Activated CD4-positive, alpha-beta T cell treated with anti-CD3 and anti-CD28 coated beads for 36 hours (primary cell): ENCODE results near the gene AGL. TPM values are rescaled to one million over a fixed set of nuclear protein-coding genes. Genes with fewer than 3 reads are reported as not detected.
"Not testable (repeated sequence)": the region's sequence is repeated elsewhere in the genome, so short reads cannot be mapped to it uniquely, and the experiment has no call there.

ENCODE experiments used
- ATAC-seq: fragments of 200-7000 bp; cut with Tn5 transposase; one replicate; pipeline ENCODE4 v1.10.0; 2021; ENCODE audit warnings: mild to moderate bottlenecking, moderate library complexity
- CTCF ChIA-PET: fragments of 350-600 bp; sonication (Branson Sonifier 250); formaldehyde crosslinking; loops from one replicate; lab custom pipeline; 2021; ENCODE audit warnings: antibody characterized with exemption; lab: Charles Lee
- POLR2A ChIA-PET: fragments of 350-600 bp; sonication (Branson Sonifier 250); formaldehyde crosslinking; loops from one replicate; lab custom pipeline; 2021; ENCODE audit warnings: antibody characterized with exemption, inconsistent platforms; lab: Charles Lee
- DNase-seq: peaks from one replicate; pipeline ENCODE4 v3.0.0-alpha.2; 2020
- H3K27ac Mint-ChIP-seq: one replicate; pipeline ENCODE4 v1.8.0; 2021; ENCODE audit warnings: mixed read lengths
- H3K27me3 Mint-ChIP-seq: one replicate; pipeline ENCODE4 v1.8.0; 2021; ENCODE audit warnings: mixed read lengths
- H3K36me3 Mint-ChIP-seq: one replicate; pipeline ENCODE4 v1.8.0; 2021; ENCODE audit warnings: low read depth, mixed read lengths
- H3K4me1 Mint-ChIP-seq: one replicate; pipeline ENCODE4 v1.8.0; 2021; ENCODE audit warnings: mixed read lengths
- H3K4me3 Mint-ChIP-seq: one replicate; pipeline ENCODE4 v1.8.0; 2021; ENCODE audit warnings: mild to moderate bottlenecking, moderate library complexity, mixed read lengths
- H3K9me3 Mint-ChIP-seq: one replicate; pipeline ENCODE4 v1.8.0; 2021; ENCODE audit warnings: low read depth, mixed read lengths
- intact Hi-C, 2 experiments: fragments of 100-400 bp; cut with DNase I in 1 of 2; cut with micrococcal nuclease in 1 of 2; formaldehyde crosslinking; loops; one replicate each; pipeline versions ENCODE4 v1.14.2 to v1.15.1; 2022 to 2024; cut with DNase I, micrococcal nuclease
- total RNA-seq, 2 experiments: library from RNA; stranded (reverse); gene quantifications; one replicate each; pipeline ENCODE4 v1.2.3, GENCODE V29; 2021

Gene AGL
- total RNA-seq, 2 experiments from 2014 or later: 14.6 to 18.3 TPM

GRCh38 chr1:99886841-99887240 is 36.7 kb downstream of the AGL start:
- Mint-ChIP-seq H3K27ac (no peak overlapping the region), H3K4me3 (no peak overlapping the region), H3K36me3 (peaks cover 18% of the 10 kb centered on the region), H3K4me1 (no peaks in the 10 kb centered on the region), H3K27me3 (no peaks in the 10 kb centered on the region), H3K9me3 (no peaks in the 10 kb centered on the region)
- intact Hi-C loops: no loop called here
- CTCF ChIA-PET: interaction anchor here (0.7 to 1.0 kb wide), 4 partner anchors 45 to 420 kb away, joined by 3 to 7 read pairs (median 4); no protein-coding TSS in a partner anchor
- DNase-seq: no peak
- POLR2A ChIA-PET: no interaction called here
- ATAC-seq: no peak

GRCh38 chr1:99887890-99888289 is 37.7 kb downstream of the AGL start:
- intact Hi-C loops: no loop called here
- DNase-seq (no peak), ATAC-seq (no peak)
- Mint-ChIP-seq H3K9me3 (no peaks in the 10 kb centered on the region), H3K27ac (no peak overlapping the region), H3K4me1 (no peaks in the 10 kb centered on the region), H3K27me3 (no peaks in the 10 kb centered on the region), H3K4me3 (no peak overlapping the region), H3K36me3 (peaks cover 18% of the 10 kb centered on the region)
- ChIA-PET POLR2A (no interaction called here), CTCF (no interaction called here)

GRCh38 chr1:99891997-99892396 is 41.8 kb downstream of the AGL start:
- no peak for ATAC-seq
- H3K36me3 Mint-ChIP-seq: peaks cover 17% of the 10 kb centered on the region
- ChIA-PET POLR2A (no interaction called here), CTCF (interaction anchor here (0.9 to 1.6 kb wide), 3 partner anchors 13 to 20 kb away, joined by 3 to 5 read pairs (median 3); no protein-coding TSS in a partner anchor)
- intact Hi-C loops: no loop called here
- DNase-seq: no peak
- H3K4me1 Mint-ChIP-seq: no peaks in the 10 kb centered on the region
- no peaks in the 10 kb centered on the region for H3K9me3 Mint-ChIP-seq
- no peaks in the 10 kb centered on the region for H3K27me3 Mint-ChIP-seq
- H3K4me3 Mint-ChIP-seq: no peak overlapping the region
- H3K27ac Mint-ChIP-seq: no peak overlapping the region

- H3K27me3 Mint-ChIP-seq, CTCF ChIA-PET, DNase-seq, intact Hi-C loops, POLR2A ChIA-PET, H3K4me3 Mint-ChIP-seq, H3K27ac Mint-ChIP-seq, H3K4me1 Mint-ChIP-seq, ATAC-seq: not testable (repeated sequence)
- peaks cover 13% of the 10 kb centered on the region for H3K9me3 Mint-ChIP-seq
- H3K36me3 Mint-ChIP-seq: peaks cover 46% of the 10 kb centered on the region
Measured at GRCh38 chr1:99903278-99903677, 53.1 kb downstream of the AGL start.

- no peak for ATAC-seq
- POLR2A ChIA-PET: no interaction called here
- Mint-ChIP-seq H3K36me3 (peaks cover 42% of the 10 kb centered on the region), H3K9me3 (peaks cover 13% of the 10 kb centered on the region), H3K27ac (no peak overlapping the region), H3K4me3 (no peak overlapping the region), H3K27me3 (no peaks in the 10 kb centered on the region), H3K4me1 (no peaks in the 10 kb centered on the region)
- DNase-seq: no peak
- intact Hi-C loops: no loop called here
- CTCF ChIA-PET: no interaction called here
Measured at GRCh38 chr1:99906535-99906934, 56.4 kb downstream of the AGL start.

- ChIA-PET CTCF (no interaction called here), POLR2A (no interaction called here)
- DNase-seq (no peak), ATAC-seq (no peak)
- Mint-ChIP-seq H3K4me1 (no peaks in the 10 kb centered on the region), H3K36me3 (peaks cover 5% of the 10 kb centered on the region), H3K9me3 (no peaks in the 10 kb centered on the region), H3K4me3 (no peak overlapping the region), H3K27ac (no peak overlapping the region), H3K27me3 (no peaks in the 10 kb centered on the region)
- intact Hi-C loops: no loop called here
Measured at GRCh38 chr1:99917214-99917613, 67.1 kb downstream of the AGL start.

- intact Hi-C loops: no loop called here
- Mint-ChIP-seq H3K9me3 (no peaks in the 10 kb centered on the region), H3K27me3 (no peaks in the 10 kb centered on the region), H3K27ac (no peak overlapping the region), H3K4me3 (no peak overlapping the region), H3K36me3 (peaks cover 5% of the 10 kb centered on the region), H3K4me1 (no peaks in the 10 kb centered on the region)
- POLR2A ChIA-PET: no interaction called here
- CTCF ChIA-PET: no interaction called here
- no peak for ATAC-seq
- no peak for DNase-seq
Measured at GRCh38 chr1:99919220-99919619, 69.1 kb downstream of the AGL start.

- Mint-ChIP-seq H3K9me3 (peaks cover 6% of the 10 kb centered on the region), H3K27me3 (peaks cover 4% of the 10 kb centered on the region), H3K4me1 (no peaks in the 10 kb centered on the region), H3K4me3 (no peak overlapping the region), H3K27ac (no peak overlapping the region), H3K36me3 (no peaks in the 10 kb centered on the region)
- intact Hi-C loops: no loop called here
- no peak for ATAC-seq
- CTCF ChIA-PET: no interaction called here
- POLR2A ChIA-PET: no interaction called here
- no peak for DNase-seq
Measured at GRCh38 chr1:99934801-99935200, 84.6 kb downstream of the AGL start.

- H3K27ac Mint-ChIP-seq: no peak overlapping the region
- H3K9me3 Mint-ChIP-seq: peaks cover 6% of the 10 kb centered on the region
- H3K36me3 Mint-ChIP-seq: no peaks in the 10 kb centered on the region
- H3K4me3 Mint-ChIP-seq: no peak overlapping the region
- H3K4me1 Mint-ChIP-seq: no peaks in the 10 kb centered on the region
- CTCF ChIA-PET: interaction anchor here (1.1 kb wide), 1 partner anchor 56 kb away, joined by 3 read pairs; no protein-coding TSS in a partner anchor
- no peak for DNase-seq
- H3K27me3 Mint-ChIP-seq: peaks cover 4% of the 10 kb centered on the region
- POLR2A ChIA-PET: no interaction called here
- intact Hi-C loops: no loop called here
- peak; percentile 39 for ATAC-seq
Measured at GRCh38 chr1:99935534-99935933, 85.4 kb downstream of the AGL start.

GRCh38 chr1:99936071-99936470 is 85.9 kb downstream of the AGL start:
- no peak for DNase-seq
- no peaks in the 10 kb centered on the region for H3K4me1 Mint-ChIP-seq
- POLR2A ChIA-PET: no interaction called here

GRCh38 chr1:99942723-99943122 is 92.6 kb downstream of the AGL start:
- ChIA-PET POLR2A (no interaction called here), CTCF (no interaction called here)
- Mint-ChIP-seq H3K27me3 (no peaks in the 10 kb centered on the region), H3K36me3 (no peaks in the 10 kb centered on the region), H3K4me3 (no peak overlapping the region), H3K4me1 (no peaks in the 10 kb centered on the region), H3K27ac (no peak overlapping the region), H3K9me3 (no peaks in the 10 kb centered on the region)
- intact Hi-C loops: no loop called here
- DNase-seq (no peak), ATAC-seq (no peak)

More at GRCh38 chr1:99936071-99936470, 85.9 kb downstream of the AGL start:
- Mint-ChIP-seq H3K36me3 (no peaks in the 10 kb centered on the region), H3K9me3 (peaks cover 6% of the 10 kb centered on the region), H3K27ac (no peak overlapping the region), H3K27me3 (peaks cover 4% of the 10 kb centered on the region), H3K4me3 (no peak overlapping the region)
- no peak for ATAC-seq
- intact Hi-C loops: no loop called here
- CTCF ChIA-PET: interaction anchor here (1.1 kb wide), 1 partner anchor 57 kb away, joined by 3 read pairs; no protein-coding TSS in a partner anchor

GRCh38 chr1:99943223-99943794 is 93.1 kb downstream of the AGL start:
- Mint-ChIP-seq H3K9me3 (no peaks in the 10 kb centered on the region), H3K4me1 (no peaks in the 10 kb centered on the region), H3K27me3 (no peaks in the 10 kb centered on the region), H3K4me3 (no peak overlapping the region), H3K27ac (no peak overlapping the region), H3K36me3 (no peaks in the 10 kb centered on the region)
- DNase-seq: no peak
- ChIA-PET POLR2A (no interaction called here), CTCF (interaction anchor here (0.6 kb wide), 1 partner anchor 179 kb away, joined by 3 read pairs; no protein-coding TSS in a partner anchor)
- no peak for ATAC-seq
- intact Hi-C loops: no loop called here
